ENCODE results near the gene TVP23A.

The TVP23A gene

GRCh38 chr16:10840703-10841102 is 22.1 kb upstream of the TVP23A start:
- Histone ChIP-seq H3K9me2 (replicated peaks; ENCODE audit: insufficient read depth, low read length) (no peaks in the 10 kb centered on the region), H3K27ac (ENCODE audit: low read length) (no peak overlapping the region), H3K9me3 (replicated peaks; ENCODE audit: insufficient read depth, low read length) (no peaks in the 10 kb centered on the region), H3K79me2 (ENCODE audit: low read length) (no peaks in the 10 kb centered on the region), H4K20me1 (ENCODE audit: insufficient read depth, low read length) (no peaks in the 10 kb centered on the region), H3K4me3 (ENCODE audit: low read length) (no peak overlapping the region), H3K4me1 (ENCODE audit: low read length) (peaks cover 18% of the 10 kb centered on the region), H3K9ac (ENCODE audit: low read length) (no peak overlapping the region), H3K36me3 (replicated peaks; ENCODE audit: insufficient read depth, low read length) (no peaks in the 10 kb centered on the region), H3F3A (ENCODE audit: insufficient read depth, low read length) (peaks cover 14% of the 10 kb centered on the region), H3K27me3 (replicated peaks; ENCODE audit: insufficient read depth, low read length) (no peaks in the 10 kb centered on the region), H3K4me2 (ENCODE audit: low read depth, low read length) (no peak overlapping the region), H2AFZ (ENCODE audit: low read length) (no peak overlapping the region)
- DNase-seq: no peak
- TF ChIP-seq EZH2phosphoT487 (IDR thresholded peaks at IDR 0.05; ENCODE audit: low read length) (no peak), EZH2 (optimal IDR thresholded peaks at IDR 0.05; ENCODE audit: low read depth, low read length) (no peak)

GRCh38 chr16:10839279-10839666 is 20.7 kb upstream of the TVP23A start:
- H3K9me2 ChIP-seq (replicated peaks; ENCODE audit: insufficient read depth, low read length): no peaks in the 10 kb centered on the region
- H3K36me3 ChIP-seq (replicated peaks; ENCODE audit: insufficient read depth, low read length): no peaks in the 10 kb centered on the region
- H3K9me3 ChIP-seq (replicated peaks; ENCODE audit: insufficient read depth, low read length): no peaks in the 10 kb centered on the region
- no peaks in the 10 kb centered on the region for H3K27me3 ChIP-seq (replicated peaks; ENCODE audit: insufficient read depth, low read length)
- H3K4me1 ChIP-seq (ENCODE audit: low read length): peaks cover 18% of the 10 kb centered on the region
- no peaks in the 10 kb centered on the region for H4K20me1 ChIP-seq (ENCODE audit: insufficient read depth, low read length)
- H3K4me3 ChIP-seq (ENCODE audit: low read length): no peak overlapping the region
- H3K4me2 ChIP-seq (ENCODE audit: low read depth, low read length): no peak overlapping the region
- H3K27ac ChIP-seq (ENCODE audit: low read length): no peak overlapping the region
- H3F3A ChIP-seq (ENCODE audit: insufficient read depth, low read length): peaks cover 14% of the 10 kb centered on the region
- no peak for DNase-seq
- H2AFZ ChIP-seq (ENCODE audit: low read length): no peak overlapping the region
- TF ChIP-seq EZH2 (optimal IDR thresholded peaks at IDR 0.05; ENCODE audit: low read depth, low read length) (no peak), EZH2phosphoT487 (IDR thresholded peaks at IDR 0.05; ENCODE audit: low read length) (no peak), CTCF (IDR thresholded peaks at IDR 0.05; ENCODE audit: low read length) (no peak)
- H3K9ac ChIP-seq (ENCODE audit: low read length): no peak overlapping the region
- H3K79me2 ChIP-seq (ENCODE audit: low read length): no peaks in the 10 kb centered on the region

- Histone ChIP-seq H3K27ac (ENCODE audit: low read length) (no peak overlapping the region), H2AFZ (ENCODE audit: low read length) (no peak overlapping the region), H3F3A (ENCODE audit: insufficient read depth, low read length) (peaks cover 14% of the 10 kb centered on the region), H3K4me1 (ENCODE audit: low read length) (peaks cover 14% of the 10 kb centered on the region), H3K79me2 (ENCODE audit: low read length) (no peaks in the 10 kb centered on the region), H3K4me2 (ENCODE audit: low read depth, low read length) (no peak overlapping the region), H3K9ac (ENCODE audit: low read length) (no peak overlapping the region), H3K9me3 (replicated peaks; ENCODE audit: insufficient read depth, low read length) (no peaks in the 10 kb centered on the region), H3K27me3 (replicated peaks; ENCODE audit: insufficient read depth, low read length) (no peaks in the 10 kb centered on the region), H3K36me3 (replicated peaks; ENCODE audit: insufficient read depth, low read length) (no peaks in the 10 kb centered on the region), H4K20me1 (ENCODE audit: insufficient read depth, low read length) (no peaks in the 10 kb centered on the region), H3K4me3 (ENCODE audit: low read length) (no peak overlapping the region), H3K9me2 (replicated peaks; ENCODE audit: insufficient read depth, low read length) (no peaks in the 10 kb centered on the region)
- DNase-seq: no peak
- no peak for TF ChIP-seq EZH2 (optimal IDR thresholded peaks at IDR 0.05; ENCODE audit: low read depth, low read length)
- no peak for TF ChIP-seq CTCF (IDR thresholded peaks at IDR 0.05; ENCODE audit: low read length)
- TF ChIP-seq EZH2phosphoT487 (IDR thresholded peaks at IDR 0.05; ENCODE audit: low read length): no peak
Observed at GRCh38 chr16:10838621-10839278, 20.2 kb upstream of the TVP23A start.

GRCh38 chr16:10836174-10836853 is 17.7 kb upstream of the TVP23A start:
- DNase-seq: no peak
- no peaks in the 10 kb centered on the region for H3K27me3 ChIP-seq (replicated peaks; ENCODE audit: insufficient read depth, low read length)
- no peaks in the 10 kb centered on the region for H3K9me3 ChIP-seq (replicated peaks; ENCODE audit: insufficient read depth, low read length)
- no peaks in the 10 kb centered on the region for H3K4me1 ChIP-seq (ENCODE audit: low read length)
- H3K4me3 ChIP-seq (ENCODE audit: low read length): no peak overlapping the region
- H3K36me3 ChIP-seq (replicated peaks; ENCODE audit: insufficient read depth, low read length): no peaks in the 10 kb centered on the region
- no peak overlapping the region for H3K9ac ChIP-seq (ENCODE audit: low read length)
- H2AFZ ChIP-seq (ENCODE audit: low read length): no peak overlapping the region
- no peaks in the 10 kb centered on the region for H3F3A ChIP-seq (ENCODE audit: insufficient read depth, low read length)
- H3K79me2 ChIP-seq (ENCODE audit: low read length): no peaks in the 10 kb centered on the region
- H3K27ac ChIP-seq (ENCODE audit: low read length): no peak overlapping the region
- no peak overlapping the region for H3K4me2 ChIP-seq (ENCODE audit: low read depth, low read length)
- H3K9me2 ChIP-seq (replicated peaks; ENCODE audit: insufficient read depth, low read length): no peaks in the 10 kb centered on the region
- TF ChIP-seq EZH2phosphoT487 (IDR thresholded peaks at IDR 0.05; ENCODE audit: low read length) (no peak), CTCF (IDR thresholded peaks at IDR 0.05; ENCODE audit: low read length) (no peak), EZH2 (optimal IDR thresholded peaks at IDR 0.05; ENCODE audit: low read depth, low read length) (no peak)
- H4K20me1 ChIP-seq (ENCODE audit: insufficient read depth, low read length): no peaks in the 10 kb centered on the region
